Peyer's patch (tissue), 4 donors: ENCODE data around the gene MAD1L1.

ENCODE experiments used
- POLR2A ChIP-seq, 2 donors: fragments of 450-650 bp; IDR thresholded peaks; one replicate each; pipeline ENCODE4 v1.5.1; 2017; ENCODE audit warnings: antibody characterized with exemption in 2 of 2, mild to moderate bottlenecking in 2 of 2, moderate library complexity in 2 of 2
- TF ChIP-seq, protein P1 (sequence below), 6 experiments: fragments of 450-650 bp in 4 of 6; fragments of 200-600 bp in 2 of 6; sonication (generic) in 1 of 6; IDR thresholded peaks; one replicate each; pipeline ENCODE4 v1.5.1; 2017 to 2019; ENCODE audit warnings: antibody characterized with exemption in 6 of 6, mild to moderate bottlenecking in 3 of 6, moderate library complexity in 1 of 6

DNA sequence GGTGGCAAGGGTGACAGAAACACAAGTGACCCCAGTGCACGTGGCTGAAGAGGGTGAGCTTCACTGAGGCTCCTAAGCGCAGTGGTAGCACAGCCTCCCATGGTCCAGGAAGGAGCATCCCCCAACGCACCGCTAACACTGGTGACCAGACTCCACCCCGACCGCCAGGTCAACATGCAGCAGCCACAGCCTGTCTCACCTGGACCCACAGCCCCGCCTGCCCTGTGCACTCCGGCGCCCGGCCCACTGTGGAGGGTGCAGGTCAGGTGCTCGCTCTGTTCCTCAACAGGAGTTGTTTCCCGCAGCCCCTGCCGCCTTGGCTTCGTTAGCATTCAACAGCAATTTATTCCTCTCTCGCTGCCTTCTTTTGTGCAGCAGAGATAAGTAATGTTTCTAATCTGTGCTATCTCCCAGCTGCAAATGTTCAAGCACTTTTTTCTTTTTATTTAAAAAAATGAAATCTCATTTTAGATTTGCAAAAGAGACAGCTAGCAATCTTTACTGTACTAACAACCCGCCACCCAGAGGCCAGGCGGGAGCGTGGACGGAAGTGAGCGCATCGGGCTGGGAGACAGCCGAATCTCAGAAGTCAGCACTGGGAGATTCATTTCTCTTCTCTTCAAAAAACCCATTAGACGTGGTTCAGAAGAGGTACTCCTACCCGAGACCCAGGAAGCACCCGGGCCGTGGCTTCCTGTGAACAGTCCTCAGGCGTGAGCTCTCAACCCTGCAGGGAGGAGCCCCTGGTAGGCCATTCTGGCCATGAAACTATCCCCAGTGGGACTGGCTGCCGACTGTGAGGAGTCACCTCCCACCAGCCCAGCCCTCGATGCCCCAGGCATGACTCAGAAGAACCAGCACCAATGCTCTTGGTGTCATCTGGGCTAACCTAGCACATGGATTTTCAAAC is 133.4 kb downstream of the MAD1L1 start:
- TF ChIP-seq, protein P1, sequence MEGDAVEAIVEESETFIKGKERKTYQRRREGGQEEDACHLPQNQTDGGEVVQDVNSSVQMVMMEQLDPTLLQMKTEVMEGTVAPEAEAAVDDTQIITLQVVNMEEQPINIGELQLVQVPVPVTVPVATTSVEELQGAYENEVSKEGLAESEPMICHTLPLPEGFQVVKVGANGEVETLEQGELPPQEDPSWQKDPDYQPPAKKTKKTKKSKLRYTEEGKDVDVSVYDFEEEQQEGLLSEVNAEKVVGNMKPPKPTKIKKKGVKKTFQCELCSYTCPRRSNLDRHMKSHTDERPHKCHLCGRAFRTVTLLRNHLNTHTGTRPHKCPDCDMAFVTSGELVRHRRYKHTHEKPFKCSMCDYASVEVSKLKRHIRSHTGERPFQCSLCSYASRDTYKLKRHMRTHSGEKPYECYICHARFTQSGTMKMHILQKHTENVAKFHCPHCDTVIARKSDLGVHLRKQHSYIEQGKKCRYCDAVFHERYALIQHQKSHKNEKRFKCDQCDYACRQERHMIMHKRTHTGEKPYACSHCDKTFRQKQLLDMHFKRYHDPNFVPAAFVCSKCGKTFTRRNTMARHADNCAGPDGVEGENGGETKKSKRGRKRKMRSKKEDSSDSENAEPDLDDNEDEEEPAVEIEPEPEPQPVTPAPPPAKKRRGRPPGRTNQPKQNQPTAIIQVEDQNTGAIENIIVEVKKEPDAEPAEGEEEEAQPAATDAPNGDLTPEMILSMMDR (IDR thresholded peaks at IDR 0.05) = no peak
- TF ChIP-seq POLR2A (IDR thresholded peaks at IDR 0.05) = no peak
